GM19239 (cell line): ENCODE results near the gene NES.

Experiments used
- DNase-seq: peaks from one replicate; pipeline ENCODE4 v3.0.0; 2011; ENCODE audit warnings: low spot score; ENCODE audit not compliant: insufficient read length
- FAIRE-seq: peaks from 2 replicates; lab custom pipeline; 2011; peaks lifted over from hg19 to GRCh38; lab: Jason Lieb, UNC

NES gene

GRCh38 chr1:156665539-156665938, 11.7 kb downstream of the NES start:
- no peak for DNase-seq
- no peak for FAIRE-seq

- FAIRE-seq (no peak), DNase-seq (peak; percentile 60)
Measured at GRCh38 chr1:156664767-156665411, 12.3 kb downstream of the NES start.

- no peak for FAIRE-seq
- DNase-seq: no peak
Measured at GRCh38 chr1:156664046-156664766, 13.0 kb downstream of the NES start.

GRCh38 chr1:156663178-156663577, 14.0 kb downstream of the NES start:
- DNase-seq: no peak
- no peak for FAIRE-seq

GRCh38 chr1:156662800-156663055, 14.5 kb downstream of the NES start:
- DNase-seq: no peak
- FAIRE-seq: no peak

GRCh38 chr1:156662005-156662799, 15.0 kb downstream of the NES start:
- no peak for DNase-seq
- FAIRE-seq: peak; percentile 11

- FAIRE-seq (no peak), DNase-seq (no peak)
Measured at GRCh38 chr1:156660752-156661112, 16.5 kb downstream of the NES start.

- FAIRE-seq (peak; percentile 90), DNase-seq (peak; percentile 93)
Measured at GRCh38 chr1:156659988-156660751, 17.0 kb downstream of the NES start.

- FAIRE-seq: no peak
- DNase-seq: no peak
Measured at GRCh38 chr1:156659661-156659987, 17.6 kb downstream of the NES start.

- DNase-seq: no peak
- no peak for FAIRE-seq
Measured at GRCh38 chr1:156658945-156659574, 18.1 kb downstream of the NES start.

- no peak for FAIRE-seq
- DNase-seq: no peak
Measured at GRCh38 chr1:156658496-156658895, 18.7 kb downstream of the NES start.

- DNase-seq (no peak), FAIRE-seq (no peak)
Measured at GRCh38 chr1:156657741-156658319, 19.4 kb downstream of the NES start.

- peak; percentile 77 for DNase-seq
- FAIRE-seq: peak; percentile 61
Measured at GRCh38 chr1:156656806-156657740, 20.1 kb downstream of the NES start.

- no peak for FAIRE-seq
Measured at GRCh38 chr1:156655904-156656516, 21.2 kb downstream of the NES start.

GRCh38 chr1:156655151-156655903, 21.9 kb downstream of the NES start:
- FAIRE-seq: no peak
- no peak for DNase-seq

More at GRCh38 chr1:156655904-156656516, 21.2 kb downstream of the NES start:
- no peak for DNase-seq

GRCh38 chr1:156654700-156655099, 22.5 kb downstream of the NES start:
- no peak for FAIRE-seq
- no peak for DNase-seq

- DNase-seq (no peak), FAIRE-seq (no peak)
Measured at GRCh38 chr1:156652992-156653355, 24.2 kb downstream of the NES start.
